ENCODE data around the gene TUB. TPM values are rescaled to one million over a fixed set of nuclear protein-coding genes. Genes with fewer than 3 reads are reported as not detected.

TUB gene
- total and polyA plus RNA-seq, 2 donors from 2014 or later: 5.9 to 6.8 TPM

- DNase-seq: peak in 1 of 5 donors; percentile 35
- intact Hi-C loops (cut with DNase I): loop anchor here (10.0 kb wide), 1 partner anchor 55 kb away; no protein-coding TSS in a partner anchor
- H3K27ac ChIP-seq (ENCODE audit: low read depth in 2 of 2, low read length in 2 of 2): no peak overlapping the region
These were observed 41.3 kb upstream of the TUB start for GRCh38 chr11:8039530-8040260.

GRCh38 chr11:8040261-8040920 lies 40.6 kb upstream of the TUB start:
- Histone ChIP-seq H3K4me1 (ENCODE audit: control insufficient read depth in 2 of 3, insufficient read depth in 2 of 3, low read depth in 1 of 3, low read length in 3 of 3) (peaks cover 0 to 3% (median 0%) of the 10 kb centered on the region in 3 donors), H3K27me3 (ENCODE audit: control insufficient read depth, insufficient read depth, low read length) (no peaks in the 10 kb centered on the region), H3K9ac (ENCODE audit: low read length in 3 of 3) (no peak overlapping the region), H3K27ac (ENCODE audit: low read depth in 2 of 2, low read length in 2 of 2) (no peak overlapping the region), H3K36me3 (ENCODE audit: control insufficient read depth in 2 of 3, insufficient read depth in 3 of 3, low read length in 3 of 3) (no peaks in the 10 kb centered on the region), H3K9me3 (ENCODE audit: control insufficient read depth in 2 of 3, insufficient read depth in 1 of 3, low read length in 3 of 3) (no peaks in the 10 kb centered on the region), H3K4me3 (ENCODE audit: low read length in 3 of 3) (no peak overlapping the region)
- DNase-seq (peak in 1 of 5 donors; percentile 31), FAIRE-seq (no peak)
- intact Hi-C loops (cut with DNase I): no loop called here
- TF ChIP-seq CTCF (IDR thresholded peaks at IDR 0.05; ENCODE audit: borderline replicate concordance, extremely low read depth, insufficient read depth): no peak

More at GRCh38 chr11:8039530-8040260, 41.3 kb upstream of the TUB start:
- H3K4me3 ChIP-seq (ENCODE audit: low read length in 3 of 3): no peak overlapping the region
- no peak for FAIRE-seq
- H3K36me3 ChIP-seq (ENCODE audit: control insufficient read depth in 2 of 3, insufficient read depth in 3 of 3, low read length in 3 of 3): no peaks in the 10 kb centered on the region
- H3K4me1 ChIP-seq (ENCODE audit: control insufficient read depth in 2 of 3, insufficient read depth in 2 of 3, low read depth in 1 of 3, low read length in 3 of 3): peaks cover 0 to 3% (median 0%) of the 10 kb centered on the region in 3 donors
- no peak overlapping the region for H3K9ac ChIP-seq (ENCODE audit: low read length in 3 of 3)
- H3K9me3 ChIP-seq (ENCODE audit: control insufficient read depth in 2 of 3, insufficient read depth in 1 of 3, low read length in 3 of 3): no peaks in the 10 kb centered on the region
- H3K27me3 ChIP-seq (ENCODE audit: control insufficient read depth, insufficient read depth, low read length): no peaks in the 10 kb centered on the region
- TF ChIP-seq CTCF (IDR thresholded peaks at IDR 0.05; ENCODE audit: borderline replicate concordance, extremely low read depth, insufficient read depth): no peak

- H3K4me1 ChIP-seq (ENCODE audit: control insufficient read depth in 2 of 3, insufficient read depth in 2 of 3, low read depth in 1 of 3, low read length in 3 of 3): no peaks in the 10 kb centered on the region
- intact Hi-C loops (cut with DNase I): no loop called here
- no peak for DNase-seq
- no peak overlapping the region for H3K4me3 ChIP-seq (ENCODE audit: low read length in 3 of 3)
- no peak for TF ChIP-seq CTCF (IDR thresholded peaks at IDR 0.05; ENCODE audit: borderline replicate concordance, extremely low read depth, insufficient read depth)
- no peak overlapping the region for H3K27ac ChIP-seq (ENCODE audit: low read depth in 2 of 2, low read length in 2 of 2)
- no peaks in the 10 kb centered on the region for H3K36me3 ChIP-seq (ENCODE audit: control insufficient read depth in 2 of 3, insufficient read depth in 3 of 3, low read length in 3 of 3)
- no peaks in the 10 kb centered on the region for H3K9me3 ChIP-seq (ENCODE audit: control insufficient read depth in 2 of 3, insufficient read depth in 1 of 3, low read length in 3 of 3)
- H3K27me3 ChIP-seq (ENCODE audit: control insufficient read depth, insufficient read depth, low read length): no peaks in the 10 kb centered on the region
- no peak for FAIRE-seq
- no peak overlapping the region for H3K9ac ChIP-seq (ENCODE audit: low read length in 3 of 3)
These were observed 40.1 kb upstream of the TUB start for GRCh38 chr11:8040921-8041285.

Measured in kidney (tissue), 14 donors.